GM21529 (cell line): ENCODE results near the gene GP5.

Experiments used
- ATAC-seq: cut with Tn5 transposase; IDR thresholded peaks from one replicate; pipeline ENCODE4 v1.9.1; 2021; ENCODE audit not compliant: unreplicated experiment

The GP5 gene

DNA sequence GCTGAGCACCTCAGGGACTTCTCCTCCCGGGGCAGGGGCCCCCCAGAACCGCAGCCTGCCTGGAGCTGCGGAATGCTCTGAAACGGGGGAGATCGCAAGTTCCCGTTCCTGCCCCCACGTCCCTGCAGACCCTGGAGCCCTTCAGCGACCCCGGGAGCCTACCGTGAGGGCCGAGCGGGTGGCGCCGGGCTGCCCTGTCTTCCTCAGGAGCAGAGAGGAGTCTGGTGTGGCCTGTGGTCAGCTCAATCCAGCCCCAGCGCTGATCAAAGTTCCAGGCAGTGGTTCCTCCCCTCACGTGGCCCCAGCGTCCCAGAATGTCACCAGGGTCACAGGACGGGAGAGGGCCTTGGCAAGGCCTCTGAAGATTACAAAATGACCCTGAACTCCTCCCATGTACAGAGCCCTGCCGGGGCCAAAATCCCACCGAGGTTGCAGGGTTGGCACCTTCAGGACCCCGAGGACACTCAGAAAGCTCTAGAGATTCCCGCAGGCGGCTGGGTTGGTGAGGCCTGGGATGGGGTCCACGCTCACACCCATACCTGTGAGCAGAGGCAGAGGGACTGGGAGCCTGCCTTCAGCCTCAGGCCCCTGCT is 47.9 kb downstream of the GP5 start, which contains the start of gene CPN2:
Gene CPN2, minus strand, starts transcription at position 249 of the 593 bp plus-strand sequence. CDS start 8,626 bp downstream, outside the sequence.
- ATAC-seq, result no peak

DNA sequence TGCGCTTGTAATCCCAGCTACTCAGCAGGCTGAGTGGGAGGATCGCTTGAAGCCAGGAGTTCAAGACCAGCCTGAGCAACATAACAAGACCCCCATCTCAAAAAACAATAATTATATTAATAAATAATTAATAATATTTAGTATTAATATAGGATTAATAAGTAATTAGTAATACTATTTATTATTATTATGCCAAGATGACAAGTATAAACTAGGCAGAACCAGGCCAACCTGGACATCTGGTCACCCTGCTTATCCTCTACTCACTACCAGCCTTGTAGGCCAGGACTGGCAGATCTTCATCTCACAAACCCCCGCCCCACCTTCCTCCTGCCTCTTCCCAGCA is 48.4 kb downstream of the GP5 start:
- no peak for ATAC-seq

DNA sequence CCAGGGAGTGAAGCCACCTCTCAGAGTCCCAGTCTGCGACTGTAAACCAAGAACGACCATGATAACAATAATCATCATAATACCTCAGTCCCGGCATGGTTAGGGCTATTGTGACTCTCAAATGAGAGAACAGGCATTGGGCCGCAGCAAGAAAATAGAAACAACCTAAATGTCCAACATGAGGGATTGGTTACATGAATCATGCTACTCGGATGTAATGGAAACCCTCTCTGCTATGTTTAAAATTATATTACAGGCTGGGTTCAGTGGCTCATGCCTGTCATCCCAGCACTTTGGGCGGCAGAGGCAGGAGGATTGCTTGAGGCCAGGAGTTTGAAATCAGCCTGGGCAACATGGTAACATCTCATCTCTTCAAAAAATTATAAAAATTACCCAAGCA is 50.7 kb downstream of the GP5 start:
- ATAC-seq, result no peak

DNA sequence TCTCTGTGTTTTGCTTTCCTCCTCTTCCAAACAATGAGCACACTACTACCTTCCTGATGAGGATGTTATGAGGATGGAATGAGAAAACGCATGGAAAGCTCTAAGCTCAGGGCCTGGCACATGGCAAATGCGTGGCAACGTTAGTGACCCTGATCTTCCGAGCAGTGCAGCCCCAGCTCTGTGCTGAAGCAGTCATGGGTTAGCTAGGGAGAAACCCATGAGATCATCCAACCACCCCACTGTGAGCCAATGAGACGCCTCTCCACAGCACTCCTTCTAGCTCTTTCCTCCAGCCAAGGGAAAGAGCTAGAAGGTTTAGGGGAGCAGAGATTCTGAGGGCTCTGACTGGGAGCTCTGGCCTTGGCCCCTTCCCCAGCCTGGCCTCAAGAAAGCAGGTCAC is 52.4 kb downstream of the GP5 start:
- ATAC-seq, result no peak

DNA sequence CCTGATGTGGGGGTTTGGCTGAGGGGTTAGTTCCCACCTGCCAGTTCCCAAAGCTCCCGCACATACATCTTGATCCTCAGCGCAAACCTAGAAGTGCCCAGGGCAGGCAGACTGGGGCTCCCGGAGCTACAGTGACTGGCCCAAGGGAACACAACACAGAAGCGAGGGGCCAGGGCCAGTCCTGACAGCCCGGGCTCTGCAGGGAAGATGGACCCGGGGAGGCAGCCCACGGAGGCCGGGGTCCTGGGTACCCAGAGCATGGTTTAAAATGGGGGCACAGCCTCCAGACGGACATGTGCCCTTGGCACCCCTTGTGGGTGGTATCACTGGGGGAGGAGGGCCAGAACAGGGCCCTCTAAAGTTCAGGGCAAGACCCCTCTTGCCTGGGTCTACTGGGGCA is 53.0 kb downstream of the GP5 start:
- no peak for ATAC-seq
